Right lobe of liver (tissue), 6 donors: ENCODE measurements around the gene LSM3. TPM values are rescaled to one million over a fixed set of nuclear protein-coding genes. Genes with fewer than 3 reads are reported as not detected.

Experiments
- ATAC-seq, 4 donors: fragments of 200-7000 bp; cut with Tn5 transposase; one replicate each; pipeline ENCODE4 v1.9.1; 2020; ENCODE audit warnings: mild to moderate bottlenecking in 4 of 4, moderate library complexity in 4 of 4
- DNase-seq, 3 donors: peaks; one replicate each; pipeline ENCODE4 v3.0.0-alpha.2; 2020
- H3K27ac ChIP-seq, 3 donors: fragments of 200-600 bp; one replicate each; pipeline ENCODE4 v1.8.0; 2022
- H3K27me3 ChIP-seq, 2 donors: fragments of 200-600 bp; one replicate each; pipeline ENCODE4 v1.8.0; 2022
- H3K36me3 ChIP-seq, 4 donors: fragments of 200-600 bp; sonication (generic) in 1 of 4; one replicate each; pipeline versions ENCODE4 v1.5.1 to v1.8.0; 2017 to 2022; ENCODE audit warnings: control low read depth in 1 of 4
- H3K4me1 ChIP-seq, 4 donors: fragments of 200-600 bp; sonication (generic) in 1 of 4; one replicate each; pipeline versions ENCODE4 v1.5.1 to v1.8.0; 2017 to 2022; ENCODE audit warnings: control low read depth in 1 of 4
- H3K4me3 ChIP-seq, 3 donors: fragments of 200-600 bp; one replicate each; pipeline ENCODE4 v1.8.0; 2022
- H3K9me3 ChIP-seq, 4 donors: fragments of 200-600 bp; sonication (generic) in 1 of 4; one replicate each; pipeline versions ENCODE4 v1.5.1 to v1.8.0; 2017 to 2022; ENCODE audit warnings: control low read depth in 1 of 4
- POLR2A ChIP-seq: fragments of 450-650 bp; IDR thresholded peaks from one replicate; pipeline ENCODE4 v1.6.1; 2017; ENCODE audit warnings: antibody characterized with exemption, mild to moderate bottlenecking
- WGBS: methylation state at CpG from one replicate; pipeline ENCODE4 v1.1.6; 2018; ENCODE audit warnings: low coverage, low lambda C conversion rate; ENCODE audit not compliant: insufficient coverage; ENCODE audit errors: missing lambda C conversion rate; 5-methylcytosine and 5-hydroxymethylcytosine counted together
- intact Hi-C, 2 donors: fragments of 100-400 bp; cut with DNase I; formaldehyde crosslinking; loops; one replicate each; pipeline versions ENCODE4 v1.11.2 to v1.14.1; 2022
- total RNA-seq, 6 experiments: library from RNA; depleted of rRNA in 2 of 6; stranded (reverse); fragments of >200 nt in 2 of 6; fragmentation: NEBNext Ultra II Directional in 3 of 6; extraction: Animal tissue kit (Norgen Biotek cat#: 25700) in 3 of 6; gene quantifications; one replicate each; pipeline versions ENCODE4 v1.1.0 to v1.2.4, GENCODE V29; 2016 to 2023
- TF ChIP-seq, protein P1 (sequence below), 4 donors: fragments of 200-600 bp in 3 of 4; fragments of 450-650 bp in 1 of 4; IDR thresholded peaks; one replicate each; pipeline versions ENCODE4 v1.5.1 to v1.8.0; 2016 to 2022; ENCODE audit warnings: antibody characterized with exemption in 4 of 4, mild to moderate bottlenecking in 2 of 4
- donor health status: DM: no; HTN: yes; CAD: no.
- donor health status: DM: no; HTN: no; CAD: no.
- donor health status: DM: no; HTN: no; CAD: no.
- donor health status: DM: no; HTN: yes; CAD: no.
- donor health status: DM: no; HTN: yes; CAD: no.

Gene LSM3
- total RNA-seq, 6 experiments from 2014 or later, result 4.5 to 7.4 (median 6.1) TPM

DNA sequence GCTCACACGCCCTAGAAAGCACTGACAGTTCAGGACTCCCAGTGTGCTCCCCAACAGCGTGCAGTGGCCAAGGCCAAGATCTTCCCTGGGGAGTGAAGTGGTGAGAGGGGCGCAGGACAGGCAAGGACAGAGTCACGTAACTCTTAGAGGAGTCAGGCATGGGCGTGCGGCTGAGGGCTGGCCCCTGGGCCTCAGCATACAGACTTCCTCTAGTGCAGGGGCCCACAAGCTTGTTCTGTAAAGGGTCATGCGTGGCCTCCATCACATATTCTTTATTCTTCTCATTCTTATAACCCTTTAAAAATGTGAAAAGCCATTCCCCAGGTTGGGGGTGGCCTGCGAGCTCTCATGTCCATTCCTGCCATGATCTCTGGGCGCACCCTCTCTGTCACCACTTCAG, 28.5 kb upstream of the LSM3 start:
- no peak overlapping the region for H3K27ac ChIP-seq
- DNase-seq (no peak), ATAC-seq (no peak)

DNA sequence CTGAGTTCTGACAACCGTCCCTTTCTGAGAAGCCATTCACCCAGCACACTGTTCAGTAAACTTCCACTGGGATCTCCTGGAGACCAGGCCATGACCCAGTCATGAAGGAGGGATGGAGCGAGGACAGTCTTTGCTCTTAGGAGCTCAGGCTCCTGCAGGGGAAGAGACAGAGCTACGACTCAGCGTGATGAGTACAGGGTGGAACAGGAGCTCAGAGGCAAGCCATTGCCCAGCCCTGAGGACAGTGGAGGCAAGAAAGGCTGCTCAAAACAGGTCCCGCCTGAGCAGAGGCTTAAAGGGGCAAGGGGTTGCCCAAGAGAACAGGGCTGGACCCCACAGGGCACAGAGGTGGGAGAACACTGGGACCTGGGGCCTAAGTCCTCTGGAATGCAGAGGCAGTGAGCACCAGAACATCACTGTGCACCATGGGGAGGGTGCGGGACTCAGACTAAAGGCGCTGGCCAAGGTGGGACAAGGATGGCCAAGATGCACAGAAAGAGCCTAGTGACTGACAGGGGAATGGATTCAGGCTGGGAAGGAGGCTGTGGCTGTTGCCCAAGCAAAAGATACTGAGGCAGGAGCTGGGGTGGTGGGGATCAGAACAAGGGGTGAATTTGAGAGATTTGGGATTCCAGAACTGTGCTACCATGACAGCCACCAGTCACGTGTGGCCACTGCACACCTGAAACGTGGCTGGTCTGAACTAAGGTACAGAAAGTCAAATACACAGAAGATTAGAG, 28.0 kb upstream of the LSM3 start:
- intact Hi-C loops, result no loop called here
- Histone ChIP-seq H3K27me3 (no peaks in the 10 kb centered on the region), H3K4me1 (no peaks in the 10 kb centered on the region), H3K27ac (no peak overlapping the region), H3K36me3 (peaks cover 0 to 53% (median 19%) of the 10 kb centered on the region in 4 donors), H3K9me3 (no peaks in the 10 kb centered on the region), H3K4me3 (no peak overlapping the region)
- ATAC-seq (no peak), DNase-seq (no peak)
- no peak for TF ChIP-seq POLR2A
- TF ChIP-seq, protein P1, sequence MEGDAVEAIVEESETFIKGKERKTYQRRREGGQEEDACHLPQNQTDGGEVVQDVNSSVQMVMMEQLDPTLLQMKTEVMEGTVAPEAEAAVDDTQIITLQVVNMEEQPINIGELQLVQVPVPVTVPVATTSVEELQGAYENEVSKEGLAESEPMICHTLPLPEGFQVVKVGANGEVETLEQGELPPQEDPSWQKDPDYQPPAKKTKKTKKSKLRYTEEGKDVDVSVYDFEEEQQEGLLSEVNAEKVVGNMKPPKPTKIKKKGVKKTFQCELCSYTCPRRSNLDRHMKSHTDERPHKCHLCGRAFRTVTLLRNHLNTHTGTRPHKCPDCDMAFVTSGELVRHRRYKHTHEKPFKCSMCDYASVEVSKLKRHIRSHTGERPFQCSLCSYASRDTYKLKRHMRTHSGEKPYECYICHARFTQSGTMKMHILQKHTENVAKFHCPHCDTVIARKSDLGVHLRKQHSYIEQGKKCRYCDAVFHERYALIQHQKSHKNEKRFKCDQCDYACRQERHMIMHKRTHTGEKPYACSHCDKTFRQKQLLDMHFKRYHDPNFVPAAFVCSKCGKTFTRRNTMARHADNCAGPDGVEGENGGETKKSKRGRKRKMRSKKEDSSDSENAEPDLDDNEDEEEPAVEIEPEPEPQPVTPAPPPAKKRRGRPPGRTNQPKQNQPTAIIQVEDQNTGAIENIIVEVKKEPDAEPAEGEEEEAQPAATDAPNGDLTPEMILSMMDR (IDR thresholded peaks at IDR 0.05), result no peak
- WGBS, result 89% methylated on average over 6 of the region's 9 CpGs

More for the DNA sequence above, 28.5 kb upstream of the LSM3 start:
- no peak for TF ChIP-seq POLR2A
- TF ChIP-seq, protein P1 (IDR thresholded peaks at IDR 0.05), result no peak
- peaks cover 0 to 51% (median 17%) of the 10 kb centered on the region in 4 donors for H3K36me3 ChIP-seq
- no peak overlapping the region for H3K4me3 ChIP-seq
- H3K27me3 ChIP-seq, result no peaks in the 10 kb centered on the region
- H3K9me3 ChIP-seq, result no peaks in the 10 kb centered on the region
- H3K4me1 ChIP-seq, result peaks cover 0 to 1% (median 0%) of the 10 kb centered on the region in 4 donors
- WGBS, result 100% methylated on average over 2 of the region's 9 CpGs
- intact Hi-C loops, result no loop called here

DNA sequence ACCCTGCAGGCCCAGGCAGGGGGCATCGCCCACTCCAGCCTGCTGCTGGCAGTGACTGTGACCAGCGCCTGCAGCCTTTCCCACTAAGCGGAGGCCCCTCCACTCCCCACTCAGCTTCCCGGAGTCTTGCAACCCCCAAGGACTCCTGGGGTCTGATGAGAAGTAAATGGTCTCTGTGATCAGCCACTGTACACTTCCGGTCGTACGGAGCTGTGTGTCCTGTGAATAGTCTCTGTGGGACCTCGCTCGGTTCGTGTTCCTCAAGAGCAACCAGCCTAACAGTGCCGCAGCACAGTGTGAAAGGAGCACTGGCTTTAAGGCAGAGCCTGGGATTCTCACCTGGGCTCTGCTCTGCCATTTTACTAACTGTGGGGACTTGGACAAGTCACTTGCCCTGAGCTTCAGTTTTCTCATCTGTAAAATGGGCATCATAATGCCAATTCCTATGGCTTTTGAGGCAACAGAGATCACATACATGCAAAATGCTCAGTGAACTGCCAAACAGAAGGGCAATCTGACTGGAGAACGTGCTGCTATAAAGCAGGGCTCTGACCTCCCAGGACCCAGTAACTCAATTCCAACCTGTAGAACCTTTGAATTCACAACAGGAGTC, 27.0 kb upstream of the LSM3 start:
- no peak for TF ChIP-seq POLR2A
- TF ChIP-seq, protein P1 (IDR thresholded peaks at IDR 0.05), result no peak
- Histone ChIP-seq H3K4me3 (no peak overlapping the region), H3K27me3 (no peaks in the 10 kb centered on the region), H3K36me3 (peaks cover 0 to 53% (median 23%) of the 10 kb centered on the region in 4 donors), H3K4me1 (no peaks in the 10 kb centered on the region), H3K9me3 (no peaks in the 10 kb centered on the region), H3K27ac (no peak overlapping the region)
- ATAC-seq, result no peak
- DNase-seq, result no peak
- intact Hi-C loops, result no loop called here
- 100% methylated on average over 3 of the region's 12 CpGs for WGBS

DNA sequence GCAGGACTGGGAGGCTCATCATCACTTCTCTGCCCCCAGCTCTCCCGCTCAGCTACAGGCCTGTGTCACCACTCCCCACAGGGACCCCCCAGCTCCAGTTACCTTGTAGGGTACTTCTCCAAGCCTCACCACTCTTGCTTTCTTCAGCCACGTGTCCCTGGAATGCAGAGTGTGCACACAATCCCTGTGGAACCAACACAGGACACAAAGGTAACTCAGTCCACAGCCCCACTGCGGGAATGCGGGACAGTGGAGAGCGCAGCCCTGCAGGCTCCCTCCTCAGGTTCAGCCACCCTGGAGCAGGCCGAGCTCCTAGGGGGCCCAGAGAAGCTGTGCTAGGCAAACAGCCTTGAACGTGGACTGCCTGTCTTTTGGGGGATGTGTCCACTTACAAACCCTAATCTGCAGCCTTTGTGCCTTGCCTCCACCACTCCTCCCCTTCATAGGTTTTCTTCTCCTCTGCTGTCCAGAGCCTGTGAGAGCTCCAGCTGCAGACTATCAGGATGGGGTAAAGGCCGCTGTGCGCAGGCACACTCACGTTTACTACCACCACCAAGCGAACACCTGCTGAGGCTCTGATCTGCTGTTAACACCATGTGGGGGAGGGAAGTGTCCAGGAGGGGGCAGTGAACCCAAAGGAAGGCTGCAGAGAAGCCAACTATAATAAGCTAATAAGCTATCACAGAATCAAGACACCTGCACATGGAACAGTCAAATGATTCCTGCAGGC, 26.2 kb upstream of the LSM3 start:
- 91% methylated on average over 6 of the region's 11 CpGs for WGBS
- DNase-seq (no peak), ATAC-seq (no peak)
- Histone ChIP-seq H3K9me3 (no peaks in the 10 kb centered on the region), H3K27ac (no peak overlapping the region), H3K4me3 (no peak overlapping the region), H3K36me3 (peaks cover 0 to 53% (median 23%) of the 10 kb centered on the region in 4 donors), H3K27me3 (no peaks in the 10 kb centered on the region), H3K4me1 (no peaks in the 10 kb centered on the region)
- intact Hi-C loops, result no loop called here
- no peak for TF ChIP-seq POLR2A
- TF ChIP-seq, protein P1 (IDR thresholded peaks at IDR 0.05), result peak in 1 of 4 donors; percentile 11
